ENCODE measurements around the gene ARHGAP32.
"Not testable (repeated sequence)": the region's sequence is repeated elsewhere in the genome, so short reads cannot be mapped to it uniquely, and the experiment has no call there.

Gene ARHGAP32

DNA sequence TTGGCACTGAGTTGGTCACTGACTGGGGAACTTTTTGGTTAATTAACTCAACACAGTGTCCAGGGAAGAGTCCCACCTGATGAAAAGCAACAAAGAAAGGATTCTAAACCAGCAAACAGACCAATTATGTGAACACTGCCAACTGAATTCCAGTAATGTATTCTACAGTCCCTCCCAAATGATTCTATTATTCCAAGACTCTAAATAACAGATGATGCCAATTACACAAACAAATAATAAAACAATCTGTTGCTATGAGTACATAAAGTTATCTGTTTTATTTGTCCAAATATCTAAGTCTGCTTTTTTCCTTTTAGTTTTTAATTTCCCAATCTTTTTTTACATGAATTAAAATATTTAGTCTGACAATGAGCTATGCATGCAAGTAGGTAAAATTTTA is 151.2 kb downstream of the ARHGAP32 start:
- DNase-seq (ENCODE audit: low read depth, low spot score): no peak

DNA sequence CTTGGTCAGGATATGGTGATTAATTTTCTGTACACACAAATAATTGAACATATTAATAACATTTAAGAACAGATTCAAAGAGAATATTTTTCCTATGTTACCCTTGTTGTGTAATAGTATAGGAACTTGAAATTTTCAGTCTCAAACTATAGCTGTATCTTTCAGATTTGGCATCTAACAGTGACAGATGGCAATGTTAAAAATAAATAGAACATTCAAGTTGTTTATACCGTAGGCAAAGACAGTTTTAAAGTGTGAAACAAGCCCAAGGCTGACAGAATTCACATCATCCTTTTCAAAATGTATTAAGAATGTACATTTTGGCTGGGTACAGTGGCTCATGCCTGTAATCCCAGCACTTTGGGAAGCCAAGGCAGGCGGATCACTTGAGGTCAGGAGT is 156.9 kb downstream of the ARHGAP32 start:
- DNase-seq (ENCODE audit: low read depth, low spot score): no peak

DNA sequence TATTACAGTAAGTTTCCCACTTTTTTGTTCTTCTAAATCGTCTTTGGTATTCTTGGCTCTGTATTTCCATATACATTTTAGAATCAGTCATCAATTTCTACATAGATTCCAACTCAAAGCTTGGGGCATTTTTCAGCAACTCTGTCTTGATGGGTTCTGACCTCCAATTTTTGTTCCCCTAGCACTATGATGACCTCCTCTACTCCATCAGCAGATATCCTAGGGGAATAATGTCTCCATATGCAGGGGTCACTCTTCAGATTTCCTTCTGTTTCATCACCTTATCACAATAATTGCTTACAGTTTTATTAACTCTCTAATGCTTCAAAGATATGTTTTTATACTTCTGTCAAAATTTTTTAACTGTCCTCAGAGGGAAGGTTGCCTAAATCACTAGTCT is 158.1 kb downstream of the ARHGAP32 start:
- DNase-seq (ENCODE audit: low read depth, low spot score): no peak

DNA sequence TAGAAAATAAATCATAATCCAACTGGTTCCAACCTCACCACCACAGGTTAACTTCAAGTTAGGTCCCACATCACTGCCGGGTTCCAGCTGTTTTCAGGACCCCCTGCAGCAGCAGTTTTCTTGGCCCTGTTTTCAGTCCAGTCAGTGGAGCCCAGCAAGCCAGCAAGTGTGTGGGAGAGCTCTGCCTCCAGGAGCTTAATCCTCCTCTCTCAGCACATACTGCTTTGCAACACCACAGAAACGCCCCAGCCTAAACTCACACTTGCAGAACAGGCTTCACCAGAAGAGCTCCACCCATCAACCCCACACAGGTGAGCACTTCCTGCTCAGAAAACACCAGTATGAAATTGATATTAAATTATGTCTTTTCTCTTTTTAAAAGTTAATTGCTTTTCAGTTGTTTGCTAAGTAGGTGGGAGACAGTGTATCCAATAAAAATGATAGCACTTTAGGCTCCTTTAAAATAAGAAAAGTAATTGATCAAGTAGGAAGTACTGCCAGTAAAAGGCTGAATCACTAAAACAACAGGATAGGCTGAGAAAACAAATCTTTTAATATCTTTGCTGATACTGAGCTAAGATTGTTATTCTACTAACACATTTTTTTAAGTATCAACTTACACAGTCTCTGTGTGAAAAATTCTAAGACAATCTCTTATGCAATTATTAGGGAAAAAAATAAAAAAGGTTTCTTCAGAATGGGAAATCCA is 168.0 kb downstream of the ARHGAP32 start:
- no peak for DNase-seq (ENCODE audit: low read depth, low spot score)

DNA sequence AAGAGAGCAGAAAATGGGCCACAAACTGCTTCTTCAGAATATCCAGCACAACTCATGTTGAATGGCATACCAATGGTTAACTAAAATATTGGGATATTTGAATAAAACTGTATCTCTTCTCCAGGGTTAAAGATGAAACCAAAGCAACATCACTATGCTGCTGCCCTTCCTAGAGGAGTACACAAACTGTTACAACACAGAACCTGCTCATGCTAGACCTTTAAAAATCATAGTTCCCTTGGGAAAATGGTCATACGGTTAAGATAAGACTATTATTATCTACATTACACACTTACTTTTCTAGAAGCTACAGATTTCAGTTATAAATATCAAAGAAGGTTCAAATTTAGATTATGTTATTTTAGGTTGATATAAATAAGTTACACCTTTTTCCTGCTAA is 170.8 kb downstream of the ARHGAP32 start:
- no peak for DNase-seq (ENCODE audit: low read depth, low spot score)

DNA sequence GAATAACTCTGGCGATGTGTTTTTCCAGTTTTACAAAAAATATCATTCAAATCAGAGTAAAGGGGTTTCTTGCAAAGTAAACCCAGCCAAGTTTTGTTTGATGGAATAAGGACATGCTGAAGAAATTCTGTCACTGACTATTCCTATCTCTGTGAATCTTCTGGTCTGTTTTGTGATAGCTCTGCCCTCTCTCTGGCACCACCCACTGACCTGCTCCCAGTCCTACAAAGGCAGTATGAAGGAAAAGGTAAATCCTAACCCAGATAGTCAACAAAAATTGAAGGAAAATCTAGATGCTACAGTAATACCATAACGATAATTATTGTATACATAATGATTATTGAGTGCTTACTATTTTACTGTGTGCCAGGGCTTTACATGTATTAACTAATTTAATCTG is 173.1 kb downstream of the ARHGAP32 start:
- no peak for DNase-seq (ENCODE audit: low read depth, low spot score)

DNA sequence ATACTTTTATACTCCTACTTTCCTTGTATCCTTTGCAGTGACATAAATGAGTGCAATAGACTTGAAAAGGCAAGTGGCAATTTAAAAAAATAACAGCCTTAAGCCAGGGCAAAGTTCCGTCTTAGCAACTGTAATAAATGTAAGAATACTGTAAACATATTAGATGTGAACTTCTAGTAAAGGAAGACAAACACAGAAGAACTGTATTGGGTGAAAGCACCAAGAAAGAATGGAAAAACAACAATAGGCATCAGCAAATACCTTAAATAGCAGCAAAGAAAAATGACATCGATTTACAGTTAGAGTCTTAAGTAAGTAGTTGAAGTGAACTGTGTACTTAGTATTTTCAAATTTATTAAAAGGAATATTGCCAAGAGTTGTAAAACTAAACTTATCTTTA is 174.0 kb downstream of the ARHGAP32 start:
- DNase-seq (ENCODE audit: low read depth, low spot score): no peak

DNA sequence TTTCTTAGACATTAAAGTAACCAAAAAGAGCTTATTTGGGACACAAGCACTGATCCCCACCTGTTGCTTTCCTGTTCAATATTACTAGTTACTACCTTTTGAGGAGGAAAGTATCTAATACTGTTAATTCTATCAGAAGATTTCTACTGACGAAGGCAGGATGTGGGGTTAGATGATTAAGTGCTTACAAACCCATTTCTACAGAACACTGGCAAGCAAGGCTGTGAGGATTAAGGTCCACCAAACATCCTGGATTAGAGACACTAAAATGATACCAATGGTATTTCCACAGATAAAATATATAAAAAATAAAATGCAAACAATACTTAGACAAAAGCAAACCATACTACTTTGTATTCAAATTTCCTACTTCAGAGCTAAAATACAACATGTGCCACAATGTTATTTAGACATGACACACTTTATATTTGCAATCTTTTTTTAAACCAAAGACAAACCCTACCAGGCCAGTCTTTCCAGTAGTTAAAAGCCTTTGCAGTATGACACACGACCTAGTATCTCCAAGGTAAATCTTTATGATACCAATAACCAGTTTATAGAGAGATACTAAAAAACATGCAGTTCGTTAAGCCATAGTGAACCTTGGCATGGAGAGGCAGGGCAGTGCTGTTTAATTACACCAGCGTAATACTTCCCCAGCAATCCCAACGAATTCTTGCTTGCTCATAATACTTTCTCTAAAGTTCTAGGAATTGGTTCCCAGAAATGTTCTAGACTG is 178.2 kb downstream of the ARHGAP32 start:
- DNase-seq (ENCODE audit: low read depth, low spot score): no peak

DNA sequence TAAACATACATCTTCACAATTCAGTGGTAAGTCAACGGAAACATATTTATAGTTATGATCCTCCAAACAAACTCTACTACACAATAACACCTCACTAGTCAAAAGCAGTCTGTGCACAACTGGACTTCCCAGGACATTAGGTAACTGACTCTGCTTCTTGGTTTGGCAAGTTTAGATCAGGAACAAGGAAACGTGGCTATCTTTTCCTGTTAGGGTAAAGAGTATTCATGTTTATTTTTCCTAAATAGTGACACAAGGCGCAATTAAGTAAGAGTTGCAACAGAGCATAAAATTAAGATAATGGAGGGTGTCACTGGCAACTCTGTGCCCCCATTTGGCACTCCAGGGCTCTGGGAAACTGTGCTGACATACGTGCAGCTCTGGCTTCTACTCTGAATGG is 179.2 kb downstream of the ARHGAP32 start:
- DNase-seq (ENCODE audit: low read depth, low spot score): no peak

DNA sequence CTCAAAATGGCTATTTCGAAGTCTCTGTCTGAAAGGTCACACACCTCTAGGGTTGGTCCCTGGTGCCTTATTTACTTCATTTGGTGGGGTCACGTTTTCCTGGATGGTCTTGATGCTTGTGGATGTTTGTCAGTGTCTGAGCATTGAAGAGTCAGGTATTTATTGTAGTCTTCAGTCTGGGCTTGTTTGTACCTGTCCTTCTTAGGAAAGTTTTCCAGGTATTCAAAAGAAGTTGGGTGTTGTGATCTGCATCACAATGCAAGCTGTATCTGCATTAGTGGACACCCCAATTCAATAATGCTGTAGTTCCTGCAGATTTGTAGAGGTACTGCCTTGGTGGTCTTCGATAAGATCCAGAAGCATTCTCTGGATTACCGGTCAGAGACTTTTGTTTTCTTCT is 186.0 kb downstream of the ARHGAP32 start:
- no peak for DNase-seq (ENCODE audit: low read depth, low spot score)

DNA sequence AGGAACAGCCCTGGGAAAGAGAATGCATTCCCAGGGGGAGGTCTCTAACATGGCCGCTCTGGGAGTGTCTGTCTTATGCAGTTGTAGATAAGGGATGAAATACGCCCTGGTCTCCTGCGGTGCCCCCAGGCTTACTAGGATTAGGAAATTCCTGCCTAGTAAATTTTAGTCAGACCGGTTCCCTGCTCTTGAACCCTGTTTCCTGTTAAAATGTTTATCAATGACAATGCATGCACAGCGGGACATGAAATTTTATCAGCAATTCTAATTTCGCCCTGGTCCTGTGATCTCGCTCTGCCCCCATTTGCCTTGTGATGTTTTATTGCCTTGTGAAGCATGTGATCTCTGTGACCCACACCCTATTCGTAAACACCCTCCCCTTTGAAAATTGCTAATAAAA is 193.0 kb downstream of the ARHGAP32 start:
- DNase-seq (ENCODE audit: low read depth, low spot score): not testable (repeated sequence)

DNA sequence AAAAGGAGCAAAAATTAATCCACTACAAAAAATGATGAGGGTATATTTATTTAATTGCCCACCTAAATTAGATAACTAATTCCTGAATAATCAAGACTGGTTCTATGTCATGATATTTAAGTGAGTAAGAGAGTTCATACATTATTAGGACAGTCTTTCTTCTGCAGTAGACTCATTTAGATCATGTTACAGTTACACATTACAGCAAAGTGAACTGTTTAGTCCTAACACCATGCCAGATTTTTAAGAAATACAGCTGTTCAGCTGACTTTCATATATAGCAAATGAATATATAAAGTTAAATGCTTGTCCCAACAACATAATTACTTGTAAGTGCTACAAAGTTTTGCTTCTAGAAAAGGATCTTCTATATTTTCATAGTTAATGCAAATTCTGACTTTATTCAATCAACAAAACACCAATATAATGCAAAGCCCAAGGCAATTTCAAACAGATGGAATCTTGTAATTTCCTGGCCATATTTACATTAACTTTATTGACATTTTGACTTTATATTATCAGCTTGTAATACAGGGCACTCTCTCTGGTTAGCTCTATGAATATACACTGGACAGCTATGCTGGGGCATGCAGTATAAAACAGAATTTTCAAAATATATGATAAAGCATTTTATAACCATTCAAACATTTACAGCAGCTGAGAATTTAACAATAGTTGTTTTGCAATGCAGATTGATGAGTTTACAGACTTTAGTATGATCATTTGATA is 203.7 kb downstream of the ARHGAP32 start:
- no peak for DNase-seq (ENCODE audit: low read depth, low spot score)

DNA sequence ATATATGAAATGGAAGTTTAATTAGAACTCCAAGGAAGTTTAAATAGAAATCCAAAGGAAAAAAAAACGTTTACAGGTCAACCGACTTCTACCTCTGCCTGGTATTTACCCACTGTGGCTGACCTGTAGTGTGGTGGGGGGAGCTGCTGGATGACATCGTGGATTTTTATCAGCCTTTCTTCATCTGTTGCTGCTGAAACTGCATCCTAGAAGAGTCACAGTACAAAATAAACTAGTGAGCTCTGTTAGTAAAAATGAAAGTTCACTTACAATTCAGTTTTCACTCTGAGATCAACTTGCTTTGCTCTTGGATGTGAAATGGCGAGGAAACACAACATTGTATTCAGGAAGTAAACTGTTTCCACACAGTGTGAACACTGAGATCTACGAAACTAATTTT is 206.2 kb downstream of the ARHGAP32 start:
- no peak for DNase-seq (ENCODE audit: low read depth, low spot score)

DNA sequence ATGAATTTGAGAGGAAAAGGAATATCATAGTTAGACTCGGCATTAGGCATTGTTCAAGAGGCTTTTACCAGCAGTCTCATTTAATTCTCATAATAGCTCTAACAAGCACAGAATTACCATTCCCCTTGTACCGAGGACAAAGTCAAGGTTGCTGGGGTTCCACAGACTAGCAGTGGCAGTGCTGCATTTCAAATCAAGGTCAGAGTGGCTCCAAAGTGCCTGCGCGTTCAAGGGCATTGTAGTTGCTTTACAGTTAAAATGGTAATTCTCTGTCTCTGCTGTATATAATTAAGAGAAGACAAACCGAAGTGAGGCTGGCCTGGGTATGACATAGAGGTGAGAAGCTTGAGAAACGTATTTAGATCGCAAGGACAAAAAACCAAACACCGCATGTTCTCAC is 209.1 kb downstream of the ARHGAP32 start:
- DNase-seq (ENCODE audit: low read depth, low spot score): no peak

DNA sequence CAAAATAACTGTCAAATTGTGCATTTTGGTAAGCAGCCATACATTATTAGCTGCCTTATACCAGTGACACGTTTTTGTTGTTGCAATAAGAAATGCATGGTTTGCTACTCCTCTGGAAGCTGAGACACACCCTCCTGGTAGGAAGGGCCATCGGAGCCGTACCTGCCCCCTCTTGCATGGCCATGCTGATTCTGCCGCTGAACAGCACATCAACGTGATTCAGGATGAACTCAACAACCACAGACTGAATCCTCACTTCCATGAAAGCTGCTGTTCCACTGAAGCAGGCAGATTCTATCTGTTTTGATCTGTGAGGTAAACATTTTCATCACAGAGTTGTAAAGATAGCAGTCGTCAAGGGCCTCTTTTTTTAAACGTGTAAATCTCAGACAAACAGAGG is 210.9 kb downstream of the ARHGAP32 start:
- DNase-seq (ENCODE audit: low read depth, low spot score): no peak

DNA sequence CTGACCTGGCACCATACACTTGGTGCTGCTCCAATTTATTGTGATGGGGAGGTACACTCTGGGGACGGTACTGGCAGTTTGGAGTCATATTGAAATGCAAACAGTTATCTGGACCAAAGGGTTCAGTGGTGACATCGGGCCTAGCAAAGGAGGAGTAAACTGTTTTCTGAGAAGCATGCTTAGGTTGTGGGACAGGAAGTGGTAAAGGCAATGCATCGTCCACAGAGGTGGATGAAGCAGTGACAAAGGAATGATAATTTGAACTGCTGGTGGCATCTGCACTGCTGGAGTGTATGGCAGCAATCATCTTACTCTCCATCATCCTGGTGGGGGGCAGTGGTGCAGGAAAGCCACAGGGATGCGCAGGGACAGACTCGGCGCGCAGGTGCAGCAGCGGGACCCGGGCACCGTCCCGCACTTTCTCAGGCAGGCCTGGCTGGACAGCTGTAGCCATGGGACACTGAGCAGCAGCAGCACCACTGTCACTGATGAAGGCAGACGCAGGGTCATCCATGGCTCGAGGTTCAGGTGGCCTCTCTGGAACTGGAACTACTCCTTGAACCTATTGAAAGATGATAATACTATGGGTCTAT is 221.4 kb downstream of the ARHGAP32 start:
- DNase-seq (ENCODE audit: low read depth, low spot score): no peak

DNA sequence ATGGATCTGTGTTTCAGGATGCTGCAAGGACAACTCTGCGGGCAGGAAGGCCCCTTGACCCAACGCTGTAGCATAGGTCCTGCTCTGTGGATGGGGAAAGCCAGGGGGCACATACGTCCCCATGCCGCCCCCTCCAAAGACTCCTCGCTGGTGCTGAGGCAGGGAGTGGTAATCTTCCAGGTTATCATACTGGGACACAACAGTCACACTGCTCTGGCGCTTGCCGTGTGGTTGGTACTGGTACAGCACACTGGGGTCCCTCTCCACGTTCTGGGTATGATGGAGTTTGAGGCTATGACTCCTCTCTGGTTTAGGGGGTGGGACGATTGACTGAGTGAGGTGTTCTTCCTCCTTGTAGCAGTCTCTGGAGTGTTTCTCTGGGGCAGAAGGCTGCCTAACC is 223.2 kb downstream of the ARHGAP32 start:
- DNase-seq (ENCODE audit: low read depth, low spot score): no peak

DNA sequence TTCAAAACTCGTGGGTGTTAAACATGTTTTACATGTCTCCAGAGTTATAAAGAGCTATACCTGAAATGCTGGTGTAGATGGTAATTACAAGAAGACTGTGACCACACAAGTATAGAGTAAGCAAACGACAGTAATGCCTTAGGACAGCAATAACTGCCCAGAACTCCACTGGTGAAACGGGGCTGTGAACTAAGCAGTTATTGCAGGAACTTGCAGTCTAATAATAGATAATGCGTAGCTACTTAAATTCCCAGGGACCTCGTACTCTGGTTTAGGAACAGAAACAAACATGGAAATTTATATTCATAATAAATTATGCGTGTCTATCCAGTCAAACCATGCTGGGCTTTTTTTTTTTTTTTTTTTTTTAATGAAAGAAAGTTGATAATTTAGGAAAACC is 224.5 kb downstream of the ARHGAP32 start:
- DNase-seq (ENCODE audit: low read depth, low spot score): no peak

DNA sequence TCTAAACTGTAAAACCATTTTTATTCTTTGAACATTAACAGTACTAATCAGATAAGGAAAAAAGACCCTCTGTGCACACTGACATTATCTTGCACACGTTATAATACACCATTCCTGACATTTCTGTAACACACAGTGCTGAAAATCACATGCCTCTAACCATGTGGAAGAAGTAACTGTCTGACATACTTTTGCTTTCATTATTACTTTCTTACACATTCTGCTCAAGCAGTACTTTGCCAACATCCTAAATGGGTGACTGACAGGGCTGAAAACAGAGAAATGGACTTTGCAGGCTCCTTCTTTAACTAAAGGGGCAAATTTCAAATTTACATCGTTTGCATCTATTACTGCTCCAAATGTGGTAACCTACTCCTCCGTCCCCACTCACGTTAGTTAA is 226.6 kb downstream of the ARHGAP32 start:
- DNase-seq (ENCODE audit: low read depth, low spot score): no peak

DNA sequence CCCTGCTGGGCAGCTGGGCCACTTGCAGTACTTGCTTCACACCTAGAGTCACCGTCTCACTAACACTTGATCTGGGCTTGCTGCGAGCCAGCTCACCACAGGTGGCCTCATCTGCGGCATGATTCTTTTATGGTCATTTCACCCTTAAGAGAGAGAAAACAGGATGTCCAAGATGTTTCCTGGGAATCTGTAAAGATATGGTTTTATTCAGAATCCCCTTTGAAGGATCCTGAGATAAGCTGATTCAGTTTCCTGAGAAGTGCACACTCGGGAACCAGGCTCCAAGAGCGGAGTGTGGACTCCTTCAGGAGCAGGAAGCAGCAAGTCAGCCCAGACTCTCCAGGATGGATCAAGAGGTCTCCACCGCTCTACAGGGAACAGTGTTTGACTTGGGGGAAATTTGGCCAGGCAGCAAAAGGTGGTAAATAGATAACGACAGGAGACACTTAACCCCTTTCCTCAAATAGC is 227.6 kb downstream of the ARHGAP32 start:
- no peak for DNase-seq (ENCODE audit: low read depth, low spot score)

DNA sequence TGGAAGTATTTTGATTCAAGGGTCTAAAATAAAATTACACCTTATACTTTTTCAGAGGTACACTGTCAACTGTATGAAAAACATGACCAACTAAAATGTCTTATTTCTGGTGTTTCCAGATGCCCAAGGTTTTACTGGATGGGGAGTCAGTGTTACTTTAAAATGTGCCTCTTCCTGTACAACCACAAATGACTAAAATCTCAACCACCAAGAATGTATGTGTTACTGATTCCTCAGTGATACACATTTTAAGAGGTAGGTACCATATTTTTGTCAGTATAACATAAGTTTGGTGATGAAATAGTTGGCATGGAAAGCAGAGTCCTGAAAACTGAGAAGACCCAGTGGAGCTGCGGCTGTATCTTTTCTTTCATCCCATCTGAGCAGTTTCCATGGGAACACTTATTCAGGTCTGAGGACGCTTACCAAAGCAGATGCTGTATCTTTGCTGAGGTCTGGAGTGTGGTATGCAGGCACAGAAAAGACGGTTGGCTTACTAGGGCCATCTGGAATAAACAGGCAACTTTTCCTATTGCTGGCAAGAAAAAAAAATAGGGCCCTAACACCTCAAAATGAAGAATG is 228.3 kb downstream of the ARHGAP32 start:
- DNase-seq (ENCODE audit: low read depth, low spot score): no peak

DNA sequence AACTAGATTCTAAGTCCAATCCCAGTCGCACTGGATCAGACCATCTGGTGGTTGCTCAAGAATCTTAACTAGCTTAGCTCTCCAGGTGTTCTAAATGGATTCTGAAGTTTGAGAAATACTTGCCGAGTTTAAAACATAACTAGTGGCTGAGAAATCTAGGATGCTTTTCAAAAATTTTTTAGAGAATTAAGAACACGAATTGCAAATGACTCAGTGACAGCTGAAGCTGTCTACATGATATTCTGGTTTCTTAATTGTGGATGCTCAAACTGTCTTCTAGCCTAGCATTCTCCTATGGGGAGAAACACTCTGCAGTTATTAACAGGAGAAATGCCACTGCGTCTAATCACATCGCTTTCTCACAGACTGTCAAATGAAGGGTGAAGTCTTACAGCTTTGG is 229.2 kb downstream of the ARHGAP32 start:
- no peak for DNase-seq (ENCODE audit: low read depth, low spot score)
